Activated CD8-positive, alpha-beta memory T cell treated with anti-CD3 and anti-CD28 coated beads, Interleukin-2, amount 50 U/mL, for 1 hour (primary cell): Measurements from ENCODE around the gene RSPO3.
"Not testable (repeated sequence)": the region's sequence is repeated elsewhere in the genome, so short reads cannot be mapped to it uniquely, and the experiment has no call there.

Experiments
- DNase-seq: peaks from one replicate; pipeline ENCODE4 v3.0.0-alpha.2; 2020; ENCODE audit errors: extremely low read depth

RSPO3 gene

DNA sequence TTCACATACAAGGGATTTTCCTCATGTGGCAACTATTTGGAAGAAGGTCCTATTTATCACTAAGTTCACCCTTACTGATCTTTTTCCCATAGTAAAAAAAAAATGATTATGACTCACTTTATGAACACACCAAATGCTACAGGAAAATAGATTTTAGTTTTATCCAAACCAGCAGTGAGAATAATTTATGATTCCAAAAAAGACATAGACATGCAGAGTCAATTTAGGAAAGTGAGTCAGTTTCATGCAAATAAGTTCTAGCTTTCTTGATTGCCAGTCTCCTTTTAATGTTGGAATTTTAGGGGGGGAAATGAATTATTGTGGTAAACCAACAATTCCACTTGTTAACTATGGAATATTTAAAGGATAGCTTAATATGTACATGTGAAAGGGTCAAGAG lies 84.2 kb downstream of the RSPO3 start:
- DNase-seq: no peak

DNA sequence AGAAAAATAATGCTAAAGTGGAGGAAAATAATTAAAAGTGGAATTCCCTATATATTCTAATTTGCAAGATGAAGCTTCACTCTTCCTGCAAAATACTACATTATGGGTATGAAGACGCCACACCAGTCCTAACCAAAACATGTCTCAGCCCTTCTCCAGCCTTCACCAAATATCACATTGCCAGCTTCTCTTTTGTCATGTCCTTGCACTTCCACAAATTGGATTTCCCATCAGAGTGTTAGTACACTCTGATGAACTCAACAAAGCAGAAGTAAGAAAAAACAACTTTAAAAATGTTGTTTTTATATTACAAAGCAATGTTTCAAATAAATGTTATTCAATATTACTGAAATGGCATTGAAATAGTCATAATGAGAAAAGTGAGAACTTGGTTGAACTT lies 85.8 kb downstream of the RSPO3 start:
- no peak for DNase-seq

DNA sequence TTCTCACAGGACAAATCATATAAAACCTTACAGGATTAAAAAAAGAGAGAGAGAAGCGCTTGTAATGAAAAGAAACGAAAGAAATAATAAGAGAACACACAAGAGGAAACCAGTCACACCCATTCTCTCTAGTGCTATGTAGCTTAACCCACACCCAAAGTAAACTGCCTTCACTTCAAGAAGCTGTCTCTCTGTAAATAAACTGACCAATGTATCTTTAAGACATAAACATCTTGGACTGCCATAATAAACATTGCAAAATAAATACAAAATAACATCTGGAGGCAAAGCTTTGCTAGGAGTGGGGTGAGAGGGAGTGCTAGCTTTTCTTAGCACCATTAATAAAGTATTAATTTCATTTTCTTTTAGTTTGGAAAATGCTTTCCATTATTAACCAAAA lies 86.6 kb downstream of the RSPO3 start:
- DNase-seq: no peak

DNA sequence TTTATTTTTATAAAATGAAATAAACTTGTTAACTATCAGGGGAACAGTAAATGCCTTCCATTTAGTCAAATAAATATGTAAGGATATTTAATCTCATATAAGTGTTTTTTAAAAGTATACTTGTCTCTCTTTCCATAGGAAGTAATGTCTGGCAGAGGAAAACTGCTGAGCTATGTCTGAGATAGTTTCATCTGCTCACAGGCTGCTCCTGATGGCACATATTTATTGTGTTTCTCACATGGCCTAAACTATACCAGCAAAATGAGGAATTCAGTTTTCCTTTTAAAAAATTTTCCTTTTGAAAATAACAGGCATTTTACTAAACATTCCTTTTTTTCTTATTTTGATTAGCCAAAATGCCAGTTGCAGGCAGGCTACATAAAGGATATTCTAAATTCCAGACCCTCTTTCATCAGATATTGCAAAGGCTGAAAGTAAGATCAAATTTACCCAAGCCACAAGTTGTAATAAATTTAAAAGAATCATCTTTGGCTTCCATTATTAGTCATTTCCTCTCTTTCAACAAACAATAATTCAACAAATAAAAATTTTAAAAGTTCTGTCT lies 88.1 kb downstream of the RSPO3 start:
- no peak for DNase-seq

DNA sequence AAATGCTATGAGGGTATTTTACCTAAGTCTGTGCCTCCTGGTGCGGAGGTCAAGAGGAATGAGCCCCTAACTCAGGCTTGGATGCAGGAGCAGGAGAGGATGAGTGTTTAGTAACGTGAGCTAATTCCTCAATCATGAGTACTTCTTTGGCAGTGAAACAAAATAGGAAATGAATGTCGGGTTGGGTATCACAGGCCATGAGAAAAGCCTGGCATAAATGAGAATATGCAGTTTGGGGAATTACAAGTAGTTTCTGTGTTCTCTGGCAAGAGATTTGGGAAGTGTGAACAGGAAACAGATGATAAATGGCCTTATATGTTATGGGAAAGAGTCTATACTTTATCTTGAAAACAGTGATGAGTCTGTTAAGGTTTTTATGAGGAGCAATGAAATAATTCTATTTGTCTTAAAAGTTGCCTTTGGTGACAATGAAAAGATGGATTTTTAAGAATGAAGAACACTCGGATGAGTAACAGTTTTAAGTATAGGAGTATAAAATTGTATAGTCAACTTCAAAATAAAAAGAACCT lies 89.2 kb downstream of the RSPO3 start:
- DNase-seq: no peak

DNA sequence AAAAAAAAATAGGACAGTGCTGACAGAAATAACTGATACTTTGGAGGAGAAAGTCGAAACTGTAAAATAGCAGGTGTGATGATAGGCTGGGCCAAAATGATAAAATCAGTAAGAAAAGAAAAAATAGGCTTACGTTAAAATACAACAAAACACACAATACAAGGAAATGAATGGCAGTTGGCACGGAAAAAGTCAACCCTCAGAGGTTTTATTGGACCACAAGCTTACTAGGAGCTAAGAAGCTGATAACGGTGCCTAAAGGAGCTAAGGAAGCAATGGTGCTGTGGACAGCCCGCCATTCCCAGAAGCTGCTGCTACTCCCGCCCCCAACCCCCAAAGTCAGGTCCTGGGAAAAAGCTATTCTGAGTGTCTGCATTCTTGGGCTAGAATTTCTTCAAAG lies 92.3 kb downstream of the RSPO3 start:
- DNase-seq: no peak

DNA sequence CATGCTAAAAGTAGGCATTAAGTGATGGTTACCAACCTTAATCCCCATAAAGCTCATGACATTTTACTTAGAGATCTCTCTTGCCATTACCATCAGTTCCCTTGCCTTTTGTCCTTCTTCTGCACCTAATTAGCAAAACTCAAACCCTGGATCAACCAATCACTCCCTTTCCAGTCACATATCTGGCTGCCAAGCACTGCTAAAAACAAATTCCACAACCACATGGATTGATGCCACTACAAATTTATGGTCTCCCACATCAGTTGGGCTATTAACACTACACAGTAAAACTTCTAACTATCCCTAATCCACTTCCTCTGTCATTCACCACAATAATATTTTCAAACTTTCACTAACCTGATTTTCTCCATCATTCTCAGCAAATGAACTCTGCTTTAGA lies 93.9 kb downstream of the RSPO3 start:
- DNase-seq: no peak

DNA sequence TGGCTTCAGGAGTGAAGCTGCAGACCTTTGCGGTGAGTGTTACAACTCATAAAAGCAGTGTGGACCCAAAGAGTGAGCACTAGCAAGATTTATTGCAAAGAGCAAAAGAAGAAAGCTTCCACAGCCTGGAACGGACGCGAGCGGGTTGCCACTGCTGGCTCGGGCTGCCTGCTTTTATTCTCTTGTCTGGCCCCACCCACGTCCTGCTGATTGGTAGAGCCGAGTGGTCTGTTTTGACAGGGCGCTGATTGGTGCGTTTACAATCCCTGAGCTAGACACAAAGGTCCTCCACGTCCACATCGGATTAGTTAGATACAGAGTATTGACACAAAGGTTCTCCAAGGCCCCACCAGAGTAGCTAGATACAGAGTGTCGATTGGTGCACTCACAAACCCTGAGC lies 95.6 kb downstream of the RSPO3 start:
- DNase-seq: not testable (repeated sequence)

DNA sequence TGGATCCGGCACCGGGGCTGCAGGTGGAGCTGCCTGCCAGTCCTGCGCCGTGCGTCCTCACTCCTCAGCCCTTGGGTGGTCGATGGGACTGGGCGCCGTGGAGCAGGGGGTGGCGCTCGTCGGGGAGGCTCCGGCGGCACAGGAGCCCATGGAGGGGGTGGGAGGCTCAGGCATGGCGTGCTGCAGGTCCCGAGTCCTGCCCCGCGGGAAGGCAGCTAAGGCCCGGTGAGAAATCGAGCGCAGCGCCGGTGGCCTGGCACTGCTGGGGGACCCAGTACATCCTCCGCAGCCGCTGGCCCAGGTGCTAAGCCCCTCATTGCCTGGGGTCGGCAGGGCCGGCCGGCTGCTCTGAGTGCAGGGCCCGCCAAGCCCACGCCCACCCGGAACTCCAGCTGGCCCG lies 96.1 kb downstream of the RSPO3 start:
- not testable (repeated sequence) for DNase-seq

DNA sequence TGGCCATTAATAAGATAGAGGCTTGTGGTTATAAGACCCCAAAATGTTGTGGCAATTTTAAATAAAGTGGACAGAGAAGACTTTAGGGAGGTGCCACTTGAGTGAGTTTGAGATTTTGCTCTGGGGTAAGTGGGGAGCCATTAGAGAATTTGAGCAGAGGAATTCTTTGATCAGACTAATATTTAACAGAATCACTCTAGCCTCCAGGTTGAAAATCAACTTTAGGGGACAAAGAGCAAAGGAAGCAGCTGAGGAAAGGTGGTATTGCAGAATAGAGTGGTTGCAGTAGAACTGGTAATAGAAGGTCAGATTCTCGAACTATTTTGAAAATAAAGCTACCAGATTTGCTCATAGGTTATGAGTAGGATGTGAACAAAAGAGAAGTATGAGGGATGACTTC lies 97.5 kb downstream of the RSPO3 start:
- no peak for DNase-seq

DNA sequence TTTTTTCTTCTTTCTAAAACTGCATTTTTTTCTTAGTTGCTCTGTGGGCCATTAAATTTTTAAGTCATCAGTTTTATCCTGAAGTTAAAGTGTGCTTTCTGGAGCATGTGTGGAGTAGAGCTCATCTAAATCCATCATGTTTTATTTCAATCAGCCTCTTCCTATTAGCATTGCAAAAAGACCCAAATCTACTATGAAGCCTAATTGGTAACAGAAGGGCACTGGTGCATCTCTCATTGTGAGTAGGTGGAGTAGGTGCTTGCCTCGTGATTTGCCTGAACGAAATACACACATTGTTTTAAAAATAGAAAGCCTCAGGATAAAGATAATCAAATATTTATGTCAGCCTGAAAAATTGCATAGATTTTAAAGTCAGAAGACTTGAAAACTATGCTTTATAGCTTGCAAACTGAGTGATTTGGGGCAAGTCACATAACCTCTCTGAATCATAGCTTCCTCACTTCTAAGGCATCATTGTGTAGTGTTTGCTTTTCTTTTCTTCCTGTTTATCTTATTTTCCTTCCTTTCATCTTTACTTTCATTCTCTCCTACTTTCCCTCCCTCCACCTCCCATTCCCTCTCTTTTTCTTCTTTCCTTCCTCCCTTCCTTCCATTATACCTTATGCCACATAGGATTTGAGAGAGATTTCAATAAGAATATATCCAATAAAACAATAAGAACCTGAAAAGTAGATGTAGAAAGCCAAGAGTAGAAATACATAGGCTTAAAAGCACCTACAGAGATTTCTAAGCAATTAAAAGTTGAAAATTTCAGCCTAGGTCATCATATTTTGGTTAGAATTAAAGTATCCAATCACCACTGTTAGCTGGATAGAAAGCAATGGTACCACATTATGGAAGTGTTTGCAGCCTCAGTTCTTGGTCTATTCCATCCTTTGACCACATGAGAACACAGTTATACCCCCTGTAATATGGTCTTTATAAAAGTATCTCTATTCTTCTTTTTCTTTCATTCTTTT lies 98.6 kb downstream of the RSPO3 start:
- DNase-seq: no peak

DNA sequence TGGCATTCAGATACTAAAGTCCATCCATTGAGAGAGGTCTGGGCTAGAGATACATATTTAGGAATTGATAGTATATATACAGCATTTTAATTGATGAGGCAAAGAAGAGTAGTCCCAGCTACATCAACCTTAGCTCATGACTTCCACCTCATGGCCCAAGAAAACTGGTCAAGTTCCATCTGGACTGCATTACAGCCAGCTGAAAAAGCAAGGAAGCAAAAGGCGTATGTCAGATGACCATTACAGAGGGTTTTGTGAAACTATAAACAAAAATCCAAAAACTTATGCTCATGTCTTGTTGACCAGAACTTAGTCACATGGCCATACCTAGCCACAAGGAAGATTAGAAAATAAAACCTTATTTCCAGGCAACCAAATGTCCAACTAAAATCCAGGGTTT lies 101.4 kb downstream of the RSPO3 start:
- no peak for DNase-seq

DNA sequence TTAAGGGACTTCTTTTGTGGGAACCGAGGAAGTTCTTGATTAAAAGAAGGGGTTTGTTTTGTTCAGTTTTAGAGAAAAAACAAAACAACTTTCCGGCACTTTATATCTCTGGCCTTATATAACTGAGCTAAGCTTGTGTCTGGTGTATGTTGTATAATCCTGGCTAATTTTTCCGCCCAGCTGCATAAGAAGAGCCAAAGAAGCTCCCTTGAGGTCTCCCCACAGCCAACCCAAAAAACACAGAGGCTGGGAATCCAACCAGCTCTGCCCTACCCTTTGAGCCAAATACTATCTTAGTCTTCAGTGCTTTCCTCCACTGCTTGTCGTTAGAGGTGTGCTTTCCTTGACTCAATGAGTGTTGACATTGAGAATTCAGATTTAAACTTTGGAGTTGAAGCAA lies 102.7 kb downstream of the RSPO3 start:
- no peak for DNase-seq

DNA sequence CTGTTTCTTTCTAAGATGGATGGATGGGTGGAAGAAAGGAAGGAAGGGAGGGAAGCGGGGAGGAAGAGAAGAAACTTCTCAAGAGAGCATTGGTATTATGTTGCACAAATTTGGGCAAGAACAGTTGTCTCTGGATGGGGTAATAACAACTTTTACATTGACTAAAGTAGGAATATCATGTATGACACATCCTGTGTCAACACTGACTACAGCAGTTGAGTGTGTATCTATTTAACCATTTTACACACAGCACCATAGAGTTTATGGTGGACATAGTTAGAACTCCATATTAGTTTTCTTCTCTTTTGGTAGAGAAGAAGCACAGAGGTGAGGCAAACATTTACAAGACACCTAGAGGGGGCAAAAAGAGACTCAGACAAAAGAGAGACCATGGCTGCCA lies 103.9 kb downstream of the RSPO3 start:
- no peak for DNase-seq

DNA sequence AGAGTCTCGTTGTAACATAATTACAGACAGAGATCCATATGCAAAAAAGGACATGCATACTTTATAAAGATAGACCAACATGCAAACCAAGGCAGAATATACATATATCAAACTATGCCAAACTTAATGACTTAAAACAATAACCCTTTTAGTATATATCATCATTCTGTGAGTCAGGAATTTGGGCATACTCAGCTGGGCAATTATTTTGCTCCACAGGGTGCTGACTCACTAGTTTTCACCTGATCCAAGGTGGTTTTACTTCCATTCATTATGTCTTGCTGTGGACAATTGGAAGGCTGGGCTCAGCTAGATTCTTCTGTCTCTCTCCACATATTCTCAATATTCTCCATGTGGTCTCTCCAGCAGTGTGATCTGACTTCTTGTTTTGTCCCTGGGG lies 107.0 kb downstream of the RSPO3 start:
- no peak for DNase-seq

DNA sequence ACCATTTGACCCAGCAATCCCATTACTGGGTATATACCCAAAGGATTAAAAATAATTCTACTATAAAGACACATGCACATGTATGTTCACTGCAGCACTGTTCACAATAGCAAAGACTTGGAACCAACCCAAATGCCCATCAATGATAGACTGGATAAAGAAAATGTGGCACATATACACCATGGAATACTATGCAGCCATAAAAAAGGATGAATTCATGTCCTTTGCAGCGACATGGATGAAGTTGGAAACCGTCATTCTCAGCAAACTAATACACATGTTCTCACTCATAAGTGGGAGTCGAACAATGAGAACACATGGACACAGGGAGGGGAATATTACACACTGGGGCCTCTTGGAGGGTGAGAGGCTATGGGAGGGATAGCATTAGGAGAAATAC lies 115.3 kb downstream of the RSPO3 start:
- DNase-seq: not testable (repeated sequence)

DNA sequence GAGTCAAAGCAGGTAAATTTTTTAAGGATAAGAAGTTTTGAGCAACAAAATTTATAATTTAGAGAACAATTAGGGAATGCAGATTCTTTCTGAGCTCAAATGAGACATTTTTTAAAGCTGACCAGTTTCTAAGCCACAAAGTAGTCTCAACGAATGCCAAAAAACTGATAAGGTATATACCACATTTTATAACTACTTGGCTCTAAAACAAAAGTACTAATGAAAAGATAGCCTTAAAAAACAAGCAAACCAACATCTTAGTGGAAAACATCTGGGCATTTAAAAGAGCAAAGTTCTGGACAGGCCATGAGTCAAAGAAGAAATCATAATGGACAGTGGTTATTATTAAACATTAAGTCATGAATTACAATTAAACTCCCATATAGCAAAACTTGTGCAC lies 125.0 kb downstream of the RSPO3 start:
- no peak for DNase-seq
